Measurements from ENCODE around the gene MCC. TPM values are rescaled to one million over a fixed set of nuclear protein-coding genes. Genes with fewer than 3 reads are reported as not detected.
A peak's percentile ranks its signal among the peaks of the same experiment; 100 is the strongest.

The MCC gene
- total RNA-seq, 1 experiment from 2014 or later = 7.6 TPM

GRCh38 chr5:113047234-113047633 is 441.0 kb downstream of the MCC start:
- Histone ChIP-seq H3K9ac (ENCODE audit: extremely low read depth, insufficient read length, low read length) (no peak overlapping the region), H3K4me1 (ENCODE audit: insufficient read depth, low read length) (no peaks in the 10 kb centered on the region; the same call in 1 of the 2 replicates), H2BK15ac (ENCODE audit: low read depth, low read length) (no peak overlapping the region), H3K23me2 (ENCODE audit: insufficient read length, low read depth, low read length, poor library complexity, severe bottlenecking) (no peaks in the 10 kb centered on the region), H2AFZ (ENCODE audit: low read length) (no peak overlapping the region), H2BK12ac (ENCODE audit: insufficient read length, low read depth, low read length) (no peak overlapping the region), H4K8ac (replicated peaks; ENCODE audit: insufficient read length, low read depth, low read length) (no peak overlapping the region), H3K9me3 (ENCODE audit: control insufficient read depth, low read depth, low read length) (no peaks in the 10 kb centered on the region), H3K79me2 (ENCODE audit: insufficient read depth, low read length) (no peaks in the 10 kb centered on the region), H3K27me3 (ENCODE audit: insufficient read depth, low read length) (no peaks in the 10 kb centered on the region), H3K27ac (ENCODE audit: insufficient read length, low read depth, low read length) (no peak overlapping the region), H4K5ac (ENCODE audit: insufficient read length, low read depth, low read length) (no peak overlapping the region), H2AK5ac (ENCODE audit: insufficient read length, low read length) (no peak overlapping the region), H4K91ac (ENCODE audit: insufficient read length, low read depth, low read length) (no peak overlapping the region), H3K23ac (ENCODE audit: insufficient read length, low read depth, low read length) (no peak overlapping the region), H3K4me2 (ENCODE audit: insufficient read depth, insufficient read length, low read length) (no peak overlapping the region), H2BK120ac (ENCODE audit: low read depth, low read length, poor library complexity, severe bottlenecking) (no peak overlapping the region), H3K14ac (ENCODE audit: insufficient read depth, low read length) (no peak overlapping the region), H4K20me1 (ENCODE audit: control insufficient read depth, insufficient read depth, insufficient read length) (no peaks in the 10 kb centered on the region), H3K18ac (ENCODE audit: insufficient read length, low read depth, low read length) (no peak overlapping the region), H2BK5ac (ENCODE audit: insufficient read length, low read length) (no peak overlapping the region), H3K4ac (ENCODE audit: low read depth, low read length) (no peak overlapping the region), H3K56ac (ENCODE audit: insufficient read length, low read depth, low read length) (no peak overlapping the region), H2BK20ac (ENCODE audit: low read depth, low read length, poor library complexity, severe bottlenecking) (no peak overlapping the region), H3T11ph (ENCODE audit: low read length) (no peak overlapping the region), H3K79me1 (ENCODE audit: insufficient read depth, low read depth, low read length, poor library complexity, severe bottlenecking) (no peaks in the 10 kb centered on the region)
- Mint-ChIP-seq H3K27ac (peak overlapping the region in 1 of 3 experiments; percentile 77; a peak in 1 of 7 replicates), H3K36me3 (ENCODE audit: insufficient read depth in 1 of 3, low read depth in 3 of 3) (peaks cover 0 to 11% (median 7%) of the 10 kb centered on the region in 3 experiments; a peak in 5 of 7 replicates), H3K9me3 (no peaks in the 10 kb centered on the region), H3K4me3 (no peak overlapping the region), H3K4me1 (peaks cover 2% of the 10 kb centered on the region in 2 experiments; a peak in 3 of 4 replicates), H3K27me3 (ENCODE audit: low read depth) (no peaks in the 10 kb centered on the region)
- no CpG with 5 or more reads among the region's 2 CpGs for WGBS (ENCODE audit: extremely low coverage, insufficient read length, low lambda C conversion rate)
- no peak for DNase-seq
- no peak for TF ChIP-seq CTCF (conservative IDR thresholded peaks at IDR 0.05)

Data from H9 (cell line).